Liver (tissue), 3 donors: ENCODE measurements around the gene SLC9C1.

Source experiments
- CTCF ChIP-seq: fragments of 150-350 bp; IDR thresholded peaks from 2 replicates; pipeline ENCODE4 v1.5.1; 2017; ENCODE audit warnings: improper control_type of control experiment, low read depth, low read length; ENCODE audit not compliant: missing input control
- EGR1 ChIP-seq, 2 donors: IDR thresholded peaks; 2 replicates each; pipeline ENCODE4 v1.6.1; 2016 to 2018; ENCODE audit warnings: antibody characterized with exemption in 2 of 2, low read depth in 2 of 2
- GABPA ChIP-seq, 2 donors: IDR thresholded peaks in 1 of 2; conservative IDR thresholded peaks in 1 of 2; 2 replicates each; pipeline ENCODE4 v1.6.1; 2016; ENCODE audit warnings: antibody characterized with exemption in 2 of 2, mild to moderate bottlenecking in 1 of 2, moderate library complexity in 1 of 2
- MAX ChIP-seq: IDR thresholded peaks from 2 replicates; pipeline ENCODE4 v1.6.1; 2016; ENCODE audit warnings: antibody characterized with exemption
- NR2F2 ChIP-seq: IDR thresholded peaks from 2 replicates; pipeline ENCODE4 v1.6.1; 2016; ENCODE audit warnings: antibody characterized with exemption
- RAD21 ChIP-seq, 2 donors: IDR thresholded peaks; 2 replicates each; pipeline ENCODE4 v1.6.1; 2016; ENCODE audit warnings: antibody characterized with exemption in 2 of 2, mild to moderate bottlenecking in 2 of 2
- REST ChIP-seq: IDR thresholded peaks from 2 replicates; pipeline ENCODE4 v1.6.1; 2016; ENCODE audit warnings: antibody characterized with exemption, mild to moderate bottlenecking
- TAF1 ChIP-seq: conservative IDR thresholded peaks from 2 replicates; pipeline ENCODE4 v1.6.1; 2016; ENCODE audit warnings: antibody characterized with exemption, mild to moderate bottlenecking
- YY1 ChIP-seq: IDR thresholded peaks from 2 replicates; pipeline ENCODE4 v1.6.1; 2016; ENCODE audit warnings: antibody characterized with exemption, mild to moderate bottlenecking
- donor health status: healthy.
- donor health status: healthy.

GRCh38 chr3:112293368-112294321 is at the start of gene SLC9C1:
- peak; percentile 53 for TF ChIP-seq CTCF
- TF ChIP-seq MAX: no peak
- peak; percentile 80 to 81 for TF ChIP-seq RAD21 (IDR thresholded peaks at IDR 0.05)
- no peak for TF ChIP-seq EGR1 (IDR thresholded peaks at IDR 0.05; ENCODE audit: low read depth in 2 of 2)
- TF ChIP-seq TAF1: no peak
- TF ChIP-seq REST: no peak
- TF ChIP-seq YY1: no peak
- TF ChIP-seq NR2F2: no peak
- TF ChIP-seq GABPA (IDR thresholded peaks at IDR 0.05 in 1 of 2, conservative IDR thresholded peaks at IDR 0.05 in 1 of 2): no peak
